ENCODE data around the gene BET1. TPM values are rescaled to one million over a fixed set of nuclear protein-coding genes. Genes with fewer than 3 reads are reported as not detected.

BET1 gene
- total and polyA plus RNA-seq, 4 donors = 17.6 to 45.4 (median 20.7) TPM

DNA sequence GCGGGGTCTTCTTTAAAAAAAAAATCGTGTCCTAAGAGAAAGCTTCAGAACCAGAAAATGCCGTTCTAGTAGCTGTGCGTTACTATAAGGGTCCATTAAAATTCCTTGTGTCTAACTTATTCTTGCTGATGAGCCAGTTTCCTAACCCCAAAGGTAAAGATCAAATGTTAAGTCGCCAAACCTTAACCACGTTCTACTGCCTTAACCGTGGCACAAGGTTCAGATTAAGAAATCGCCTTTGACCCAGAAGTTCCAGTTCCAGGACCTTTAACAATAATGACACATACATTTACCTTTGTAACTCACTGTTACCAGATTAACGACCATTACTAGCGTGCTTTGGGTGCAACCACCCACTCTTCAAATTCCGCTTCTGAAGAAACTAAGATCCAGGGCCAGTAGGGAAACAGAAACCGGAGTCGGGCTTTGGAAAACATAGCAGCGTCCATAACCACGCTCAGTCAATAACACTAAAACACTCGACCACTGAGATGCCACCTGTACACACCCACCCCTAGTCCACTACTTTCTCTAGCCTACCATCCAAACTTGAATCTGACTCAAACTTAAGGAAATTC, 620 bp downstream of the BET1 start:
- Histone ChIP-seq H3K36me3 (ENCODE audit: control insufficient read depth in 4 of 4, insufficient read depth in 4 of 4, low read length in 4 of 4) (peaks cover 0 to 4% (median 1%) of the 10 kb centered on the region in 4 donors), H3K4me1 (ENCODE audit: control insufficient read depth in 5 of 5, insufficient read depth in 5 of 5, low read length in 5 of 5) (peaks cover 0 to 11% (median 0%) of the 10 kb centered on the region in 5 donors), H3K27me3 (ENCODE audit: control insufficient read depth in 3 of 3, insufficient read depth in 3 of 3, low read length in 2 of 3) (peaks cover 0 to 21% (median 4%) of the 10 kb centered on the region in 3 donors), H3K27ac (ENCODE audit: low read depth in 1 of 2, low read length in 1 of 2) (peak overlapping the region; percentile 88 to 91), H3K9ac (ENCODE audit: insufficient read depth in 1 of 2, low read length in 2 of 2) (peak overlapping the region; percentile 93 to 98), H3K4me3 (peak overlapping the region; percentile 65), H3K9me3 (ENCODE audit: control insufficient read depth in 4 of 4, insufficient read depth in 3 of 4, low read length in 3 of 4) (no peaks in the 10 kb centered on the region)
- ATAC-seq (ENCODE audit: insufficient read depth, low FRiP score) (peak; percentile 12), DNase-seq (no peak)
- TF ChIP-seq, protein P1, sequence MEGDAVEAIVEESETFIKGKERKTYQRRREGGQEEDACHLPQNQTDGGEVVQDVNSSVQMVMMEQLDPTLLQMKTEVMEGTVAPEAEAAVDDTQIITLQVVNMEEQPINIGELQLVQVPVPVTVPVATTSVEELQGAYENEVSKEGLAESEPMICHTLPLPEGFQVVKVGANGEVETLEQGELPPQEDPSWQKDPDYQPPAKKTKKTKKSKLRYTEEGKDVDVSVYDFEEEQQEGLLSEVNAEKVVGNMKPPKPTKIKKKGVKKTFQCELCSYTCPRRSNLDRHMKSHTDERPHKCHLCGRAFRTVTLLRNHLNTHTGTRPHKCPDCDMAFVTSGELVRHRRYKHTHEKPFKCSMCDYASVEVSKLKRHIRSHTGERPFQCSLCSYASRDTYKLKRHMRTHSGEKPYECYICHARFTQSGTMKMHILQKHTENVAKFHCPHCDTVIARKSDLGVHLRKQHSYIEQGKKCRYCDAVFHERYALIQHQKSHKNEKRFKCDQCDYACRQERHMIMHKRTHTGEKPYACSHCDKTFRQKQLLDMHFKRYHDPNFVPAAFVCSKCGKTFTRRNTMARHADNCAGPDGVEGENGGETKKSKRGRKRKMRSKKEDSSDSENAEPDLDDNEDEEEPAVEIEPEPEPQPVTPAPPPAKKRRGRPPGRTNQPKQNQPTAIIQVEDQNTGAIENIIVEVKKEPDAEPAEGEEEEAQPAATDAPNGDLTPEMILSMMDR (IDR thresholded peaks at IDR 0.05; ENCODE audit: control extremely low read depth, extremely low read depth) = no peak
- WGBS, 2 donors = 5 to 7% methylated on average over 16 of the region's 16 CpGs

DNA sequence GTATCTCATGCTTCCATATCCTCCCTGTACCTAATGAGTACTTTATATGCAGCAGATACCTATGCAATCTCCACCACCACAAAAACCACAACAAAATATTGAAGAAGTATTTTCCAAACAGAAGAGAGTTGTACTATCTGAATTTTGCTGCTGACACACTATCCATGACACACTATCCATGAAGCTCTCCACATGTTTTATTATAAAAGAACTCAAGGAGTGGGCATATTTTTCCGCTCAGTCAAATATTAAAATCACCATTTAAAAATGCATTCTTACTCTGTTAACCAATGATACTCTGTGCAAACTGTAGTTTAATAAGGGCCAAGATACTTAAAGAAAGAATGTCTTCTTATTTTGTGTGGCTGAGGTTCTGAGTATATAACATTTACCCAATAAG, 2.8 kb downstream of the BET1 start:
- no peak for ATAC-seq (ENCODE audit: insufficient read depth, low FRiP score)
- no peak for DNase-seq
- 96 to 100% methylated on average over 1 of the region's 1 CpG for WGBS, 2 donors

GRCh38 chr7:93997868-93998267, 6.3 kb downstream of the BET1 start:
- peak; percentile 34 for ATAC-seq (ENCODE audit: insufficient read depth, low FRiP score)
- peaks cover 0 to 17% (median 3%) of the 10 kb centered on the region in 4 donors for H3K36me3 ChIP-seq (ENCODE audit: control insufficient read depth in 4 of 4, insufficient read depth in 4 of 4, low read length in 4 of 4)
- no peaks in the 10 kb centered on the region for H3K9me3 ChIP-seq (ENCODE audit: control insufficient read depth in 4 of 4, insufficient read depth in 3 of 4, low read length in 3 of 4)
- no peaks in the 10 kb centered on the region for H3K27me3 ChIP-seq (ENCODE audit: control insufficient read depth in 3 of 3, insufficient read depth in 3 of 3, low read length in 2 of 3)
- no peak overlapping the region for H3K4me3 ChIP-seq
- TF ChIP-seq, protein P1 (IDR thresholded peaks at IDR 0.05; ENCODE audit: control extremely low read depth, extremely low read depth) = no peak
- DNase-seq = no peak
- peaks cover 0 to 5% (median 0%) of the 10 kb centered on the region in 5 donors for H3K4me1 ChIP-seq (ENCODE audit: control insufficient read depth in 5 of 5, insufficient read depth in 5 of 5, low read length in 5 of 5)
- no peak overlapping the region for H3K9ac ChIP-seq (ENCODE audit: insufficient read depth in 1 of 2, low read length in 2 of 2)
- 89% methylated on average over 3 of the region's 3 CpGs for WGBS, 2 donors
- no peak overlapping the region for H3K27ac ChIP-seq (ENCODE audit: low read depth in 1 of 2, low read length in 1 of 2)

More for the DNA sequence above, 2.8 kb downstream of the BET1 start:
- Histone ChIP-seq H3K36me3 (ENCODE audit: control insufficient read depth in 4 of 4, insufficient read depth in 4 of 4, low read length in 4 of 4) (peaks cover 3 to 9% (median 4%) of the 10 kb centered on the region in 4 donors), H3K4me1 (ENCODE audit: control insufficient read depth in 5 of 5, insufficient read depth in 5 of 5, low read length in 5 of 5) (peaks cover 0 to 11% (median 0%) of the 10 kb centered on the region in 5 donors), H3K9me3 (ENCODE audit: control insufficient read depth in 4 of 4, insufficient read depth in 3 of 4, low read length in 3 of 4) (no peaks in the 10 kb centered on the region), H3K27ac (ENCODE audit: low read depth in 1 of 2, low read length in 1 of 2) (no peak overlapping the region), H3K9ac (ENCODE audit: insufficient read depth in 1 of 2, low read length in 2 of 2) (no peak overlapping the region), H3K4me3 (no peak overlapping the region), H3K27me3 (ENCODE audit: control insufficient read depth in 3 of 3, insufficient read depth in 3 of 3, low read length in 2 of 3) (peaks cover 0 to 17% (median 0%) of the 10 kb centered on the region in 3 donors)
- TF ChIP-seq, protein P1 (IDR thresholded peaks at IDR 0.05; ENCODE audit: control extremely low read depth, extremely low read depth) = no peak
